HG03521 (cell line): Measurements from ENCODE around the gene UNC5B.
"Not testable (repeated sequence)": the region's sequence is repeated elsewhere in the genome, so short reads cannot be mapped to it uniquely, and the experiment has no call there.

Source experiments
- ATAC-seq: cut with Tn5 transposase; IDR thresholded peaks from one replicate; pipeline ENCODE4 v1.9.1; 2021; ENCODE audit warnings: mild to moderate bottlenecking, moderate library complexity; ENCODE audit not compliant: unreplicated experiment

UNC5B gene

GRCh38 chr10:71295641-71296040 lies 83.3 kb downstream of the UNC5B start:
- no peak for ATAC-seq

GRCh38 chr10:71296086-71296485 lies 83.7 kb downstream of the UNC5B start:
- no peak for ATAC-seq

GRCh38 chr10:71296811-71297210 lies 84.4 kb downstream of the UNC5B start:
- not testable (repeated sequence) for ATAC-seq

DNA sequence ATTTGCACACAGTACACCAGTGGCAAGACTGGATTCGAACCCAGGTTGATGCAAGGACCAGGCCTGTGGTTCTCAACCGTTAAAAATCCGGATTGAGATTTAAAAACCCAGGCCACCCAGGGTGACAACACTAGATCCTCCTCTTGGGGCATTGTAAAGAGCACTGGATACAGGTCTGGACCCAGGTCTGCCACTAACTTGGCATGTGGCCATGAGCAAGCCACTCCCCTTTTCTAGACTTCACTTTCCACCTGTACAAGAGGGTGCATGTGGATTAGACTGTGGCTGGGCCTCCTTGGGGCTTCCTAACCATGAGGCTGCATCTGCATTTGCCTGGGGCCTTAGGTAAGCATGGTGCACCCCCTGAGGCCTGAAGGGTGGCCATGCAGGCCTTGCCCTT lies 85.0 kb downstream of the UNC5B start:
- ATAC-seq: no peak

GRCh38 chr10:71299071-71299785 lies 86.9 kb downstream of the UNC5B start:
- no peak for ATAC-seq

DNA sequence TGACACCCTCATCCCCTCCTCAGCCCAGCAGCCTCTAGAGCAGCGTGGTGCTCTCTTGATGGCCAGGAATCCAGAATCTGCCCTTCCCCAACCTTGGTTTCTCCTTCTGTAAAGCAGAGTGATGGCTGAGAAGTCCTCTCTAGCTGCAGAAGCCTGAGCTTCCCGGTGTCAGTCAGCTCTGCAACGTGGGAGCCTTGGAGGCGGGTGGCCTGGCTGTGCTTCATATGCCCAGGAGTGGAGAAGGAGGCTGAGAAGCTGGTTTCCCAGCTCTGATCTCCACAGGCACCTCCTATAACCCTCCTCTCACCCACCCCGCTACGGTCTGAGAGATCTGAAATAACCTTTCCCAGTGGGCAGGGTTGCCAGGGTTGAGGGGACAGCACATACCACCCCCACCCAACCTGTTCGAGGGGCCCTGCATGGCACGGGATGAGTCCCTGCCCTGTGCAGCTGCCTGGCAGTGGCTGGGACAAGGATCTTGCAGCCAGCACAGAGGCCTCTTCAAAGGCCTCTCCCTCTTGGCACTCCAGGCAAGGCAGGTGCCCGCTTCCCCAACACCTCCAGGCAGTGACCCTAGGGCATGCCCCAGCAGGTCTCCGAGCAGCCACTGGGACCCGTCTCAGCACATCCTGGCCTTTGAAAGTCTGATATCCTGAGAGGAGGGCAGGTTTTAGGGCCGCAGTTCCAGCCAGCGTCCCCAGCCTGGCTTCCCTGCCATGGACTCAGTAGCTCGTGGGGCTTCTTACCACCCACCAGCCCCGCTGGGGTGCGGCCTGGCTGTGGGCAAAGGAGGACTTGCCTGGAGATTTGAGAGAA lies 88.4 kb downstream of the UNC5B start:
- no peak for ATAC-seq

DNA sequence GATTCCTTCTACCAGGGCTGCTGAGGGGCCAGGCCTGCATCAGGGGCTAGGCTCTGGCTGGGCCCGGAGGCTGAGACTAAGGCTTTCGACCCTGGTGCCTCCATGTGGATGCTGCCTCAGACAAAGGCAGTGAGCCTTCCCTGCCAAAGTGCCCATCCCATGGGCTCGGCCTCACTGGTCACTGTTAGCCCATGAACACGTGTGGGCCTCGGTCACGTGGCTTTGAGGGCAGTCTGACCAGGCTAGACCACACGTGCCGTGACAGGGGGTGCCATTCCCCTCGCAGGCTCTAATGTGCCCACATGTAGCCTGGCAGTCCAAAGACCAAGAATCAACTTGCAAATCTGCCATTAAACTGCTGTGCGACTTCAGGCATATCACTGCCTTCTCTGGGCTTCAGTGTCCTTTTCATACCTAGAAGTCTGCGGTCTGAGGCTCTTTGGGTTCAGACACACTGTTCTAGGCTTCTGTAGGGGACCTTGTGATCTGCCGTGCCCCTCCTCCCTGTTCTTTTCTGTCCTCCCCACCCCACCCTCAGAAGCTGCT lies 89.1 kb downstream of the UNC5B start:
- no peak for ATAC-seq

DNA sequence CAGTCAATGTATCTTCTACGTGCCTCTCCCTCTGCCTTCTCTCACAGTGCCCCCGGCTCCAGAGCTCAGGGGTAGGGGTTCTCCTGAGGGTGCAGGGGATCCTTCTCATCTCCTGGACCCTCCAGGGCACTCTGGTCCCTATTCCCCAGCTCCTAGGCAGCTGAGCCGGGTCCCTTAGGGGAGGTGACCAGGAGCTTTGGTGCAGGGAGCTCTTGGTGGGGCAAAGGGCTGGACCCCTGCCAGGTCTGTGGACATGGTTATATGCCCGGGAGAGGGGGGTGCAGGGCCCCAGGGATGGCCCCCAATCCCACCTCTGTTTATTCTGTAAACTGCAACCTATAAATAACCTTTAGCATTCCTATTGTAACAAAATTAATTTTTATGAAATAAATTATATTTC lies 90.1 kb downstream of the UNC5B start:
- ATAC-seq: no peak

- ATAC-seq: no peak
Measured at GRCh38 chr10:71302874-71303568, 90.7 kb downstream of the UNC5B start.

DNA sequence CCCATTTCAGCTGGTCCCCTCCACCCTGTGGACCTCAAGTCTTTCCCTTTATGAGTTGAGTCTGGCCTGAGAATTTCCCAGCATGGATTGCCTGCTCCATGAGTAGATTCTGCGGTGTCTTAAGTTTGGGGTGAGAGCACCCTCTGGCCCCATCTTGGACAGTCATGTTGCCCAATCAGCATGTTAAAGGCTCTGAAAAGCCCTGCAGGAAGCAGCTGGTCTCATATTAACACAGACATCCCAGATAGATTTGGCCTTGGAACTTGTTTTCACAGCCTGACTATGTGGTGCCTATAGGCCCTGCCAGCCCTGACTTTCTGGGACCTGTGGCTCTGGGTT lies 91.2 kb downstream of the UNC5B start:
- ATAC-seq: no peak

DNA sequence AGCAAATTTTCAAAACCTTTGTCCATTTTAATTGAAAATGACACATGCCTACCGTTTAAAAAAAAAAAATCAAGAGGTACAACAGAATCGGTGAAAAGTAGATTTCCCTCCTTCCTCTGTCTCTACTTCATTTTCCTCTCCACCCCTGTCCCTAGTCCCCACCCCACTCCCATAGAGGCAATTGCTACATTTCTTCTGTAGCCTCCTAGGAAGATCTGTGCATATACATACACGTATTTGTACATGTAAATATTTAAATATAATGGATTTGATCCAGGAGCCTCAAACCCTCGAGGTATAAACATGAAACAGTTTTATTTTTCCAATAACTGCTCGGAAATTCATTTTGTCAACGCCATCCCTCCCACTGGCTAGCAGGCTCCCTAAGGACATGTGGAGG lies 92.5 kb downstream of the UNC5B start:
- ATAC-seq: no peak

- ATAC-seq: no peak
Measured at GRCh38 chr10:71306979-71307378, 94.6 kb downstream of the UNC5B start.

DNA sequence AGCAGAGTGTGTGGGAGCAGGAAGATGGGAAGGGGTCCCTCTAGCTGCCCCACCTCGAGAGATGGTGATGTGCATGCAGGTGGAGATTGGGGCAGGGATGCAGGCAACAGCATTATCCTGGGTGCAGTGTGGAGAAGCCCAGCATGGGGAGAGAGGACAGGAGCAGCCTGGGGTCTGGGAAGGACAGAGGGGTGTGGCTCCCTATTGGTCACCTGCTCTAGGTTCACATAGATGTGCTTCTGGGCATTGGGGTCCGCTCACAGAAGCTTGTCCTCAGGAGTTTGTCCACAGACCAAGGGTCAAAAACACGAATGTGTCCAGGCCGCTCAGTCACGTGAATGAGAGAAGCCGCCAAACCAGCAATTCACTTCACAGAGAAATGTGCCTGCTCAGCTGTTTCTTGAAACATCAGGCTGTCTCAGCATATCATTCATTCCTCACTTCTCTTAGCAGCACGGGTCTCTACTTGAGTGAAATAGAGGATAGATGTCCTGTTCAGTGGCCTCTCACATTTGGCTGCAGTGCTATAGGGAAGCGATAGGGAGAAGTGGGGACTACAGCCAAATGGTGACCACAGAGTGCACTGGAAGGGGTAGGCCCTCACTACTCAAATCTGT lies 95.2 kb downstream of the UNC5B start:
- no peak for ATAC-seq

DNA sequence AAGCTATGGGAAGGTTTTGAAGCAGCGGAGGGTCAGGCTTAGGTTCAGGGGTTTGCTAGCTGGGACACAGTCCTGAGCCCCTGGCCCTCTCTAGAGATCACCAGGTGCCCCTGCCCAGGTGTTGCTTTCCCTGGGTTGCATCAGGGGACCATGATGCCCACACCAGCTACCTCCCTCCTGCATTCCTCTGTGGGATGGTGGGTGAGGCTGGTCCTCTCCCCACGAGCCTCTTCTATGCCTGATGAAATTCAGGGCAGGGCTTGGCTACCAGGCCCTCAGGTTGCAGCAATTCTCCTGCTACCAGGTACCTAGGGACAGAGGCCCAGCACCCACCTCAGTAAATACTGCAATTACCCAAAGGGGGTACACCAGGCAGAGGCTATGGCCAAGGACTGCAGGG lies 95.9 kb downstream of the UNC5B start:
- no peak for ATAC-seq

DNA sequence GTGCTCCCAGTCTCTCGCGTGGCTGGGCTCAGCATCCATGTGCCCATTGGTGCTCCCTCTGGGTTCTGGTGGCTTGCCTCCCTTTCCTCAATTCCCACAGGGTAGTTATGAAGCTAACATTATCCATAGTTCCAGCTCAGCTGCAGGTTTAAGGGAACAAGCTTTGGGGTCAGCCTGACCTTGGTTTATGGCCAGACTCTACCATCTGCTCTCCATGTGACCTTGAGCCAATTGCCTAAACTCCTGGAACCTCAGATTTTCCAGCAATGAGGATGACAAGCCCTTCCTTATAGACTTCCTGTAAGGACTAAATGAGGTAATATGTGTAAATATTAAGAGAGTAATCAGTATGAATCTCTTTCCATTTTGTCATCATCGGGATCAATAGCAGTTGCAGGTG lies 96.6 kb downstream of the UNC5B start:
- ATAC-seq: no peak

DNA sequence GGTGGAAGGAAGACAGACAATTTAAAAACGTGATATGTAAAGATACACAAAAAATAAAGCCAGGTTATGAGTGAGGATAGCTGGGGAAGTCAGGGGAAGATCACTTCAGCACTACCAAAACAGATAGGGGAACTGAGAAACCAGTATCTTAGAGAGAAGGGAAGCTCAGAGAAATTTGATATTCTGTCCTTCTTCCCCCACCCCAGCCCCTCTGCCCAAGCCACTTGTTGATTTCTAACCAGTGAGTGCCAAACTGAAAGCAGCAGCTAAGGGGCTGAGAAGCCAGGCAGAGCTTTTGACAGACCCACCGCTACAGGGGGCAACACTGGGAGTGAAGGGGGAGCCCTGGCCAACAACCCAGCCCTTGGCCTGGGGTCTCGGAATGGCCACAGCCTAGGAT lies 97.5 kb downstream of the UNC5B start:
- ATAC-seq: no peak

- no peak for ATAC-seq
Measured at GRCh38 chr10:71312220-71312619, 99.8 kb downstream of the UNC5B start.

DNA sequence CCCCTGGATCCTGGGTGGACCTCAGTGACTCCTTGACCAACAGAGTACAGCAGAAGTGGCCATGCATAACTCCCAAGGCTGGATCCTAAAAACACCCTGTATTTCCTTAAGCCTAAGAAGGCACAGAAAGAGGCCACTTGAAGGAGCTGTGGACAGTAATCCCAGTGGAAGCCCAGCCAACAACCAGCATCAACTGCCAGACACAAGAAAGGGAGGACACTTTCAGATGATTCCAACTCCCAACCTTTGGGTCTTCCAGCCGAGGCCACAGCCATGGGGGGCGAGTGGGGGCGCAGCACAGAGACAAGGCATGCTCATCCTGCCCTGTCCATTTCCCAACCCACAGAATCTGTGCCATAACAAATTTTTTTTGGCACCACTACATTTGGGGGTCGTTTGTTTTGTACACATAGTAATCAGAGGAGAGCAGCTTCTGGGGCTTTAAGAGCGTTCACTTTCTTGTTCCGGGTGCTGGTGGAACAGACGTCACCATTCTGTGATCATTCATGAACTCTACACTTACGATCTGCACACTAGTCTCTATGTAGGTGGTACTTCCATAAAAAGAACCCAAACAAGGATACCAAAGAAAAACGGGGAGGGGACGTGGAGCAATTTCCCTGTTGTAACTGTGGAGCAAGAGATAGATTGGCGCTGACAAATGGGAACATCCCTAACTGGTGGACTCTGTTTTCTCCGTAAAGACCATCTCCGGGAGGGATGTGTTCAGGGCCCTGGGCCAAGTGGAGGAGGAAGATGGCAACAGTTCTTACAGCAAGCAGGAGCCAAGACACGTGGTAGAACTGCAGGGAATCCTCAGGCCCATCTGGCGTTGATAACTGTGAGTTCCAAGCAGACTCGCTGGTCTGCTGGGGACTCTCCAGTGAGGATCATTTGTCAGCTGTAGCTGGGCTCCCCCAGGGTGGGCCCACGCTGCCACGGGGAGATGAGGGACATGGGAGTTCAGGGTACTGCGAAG lies 100.7 kb downstream of the UNC5B start:
- ATAC-seq: no peak

- ATAC-seq: no peak
Measured at GRCh38 chr10:71314028-71314693, 101.8 kb downstream of the UNC5B start.
